Activated CD8-positive, alpha-beta memory T cell treated with anti-CD3 and anti-CD28 coated beads, Interleukin-2, amount 10 ng/mL, durations not matched to agents 7 days and 5 days (primary cell): ENCODE measurements around the gene VTI1B. TPM values are rescaled to one million over a fixed set of nuclear protein-coding genes. Genes with fewer than 3 reads are reported as not detected.

Source experiments
- ATAC-seq: fragments of 150-1000 bp; cut with Tn5 transposase; one replicate; pipeline ENCODE4 v1.10.0; 2021; ENCODE audit warnings: moderate library complexity
- CTCF ChIA-PET: fragments of 350-600 bp; sonication (Branson Sonifier 250); formaldehyde crosslinking; loops from one replicate; lab custom pipeline; 2021; ENCODE audit warnings: antibody characterized with exemption; lab: Charles Lee
- DNase-seq: peaks from one replicate; pipeline ENCODE4 v3.0.0-alpha.2; 2020
- H3K27ac Mint-ChIP-seq: one replicate; pipeline ENCODE4 v1.8.0; 2021; ENCODE audit warnings: mild to moderate bottlenecking, mixed read lengths
- H3K27me3 Mint-ChIP-seq: one replicate; pipeline ENCODE4 v1.8.0; 2021; ENCODE audit warnings: mixed read lengths
- H3K36me3 Mint-ChIP-seq: one replicate; pipeline ENCODE4 v1.8.0; 2021; ENCODE audit warnings: mild to moderate bottlenecking, mixed read lengths
- H3K4me1 Mint-ChIP-seq: one replicate; pipeline ENCODE4 v1.8.0; 2021; ENCODE audit warnings: mixed read lengths
- H3K4me3 Mint-ChIP-seq: one replicate; pipeline ENCODE4 v1.8.0; 2021; ENCODE audit warnings: mild to moderate bottlenecking, moderate library complexity, mixed read lengths
- H3K9me3 Mint-ChIP-seq: one replicate; pipeline ENCODE4 v1.8.0; 2022; ENCODE audit warnings: low read depth, mixed read lengths
- total RNA-seq, 2 experiments: library from RNA; stranded (reverse); gene quantifications; one replicate each; pipeline ENCODE4 v1.2.3, GENCODE V29; 2021

Gene VTI1B
- total RNA-seq, 2 experiments from 2014 or later: 69.2 to 73.5 TPM

DNA sequence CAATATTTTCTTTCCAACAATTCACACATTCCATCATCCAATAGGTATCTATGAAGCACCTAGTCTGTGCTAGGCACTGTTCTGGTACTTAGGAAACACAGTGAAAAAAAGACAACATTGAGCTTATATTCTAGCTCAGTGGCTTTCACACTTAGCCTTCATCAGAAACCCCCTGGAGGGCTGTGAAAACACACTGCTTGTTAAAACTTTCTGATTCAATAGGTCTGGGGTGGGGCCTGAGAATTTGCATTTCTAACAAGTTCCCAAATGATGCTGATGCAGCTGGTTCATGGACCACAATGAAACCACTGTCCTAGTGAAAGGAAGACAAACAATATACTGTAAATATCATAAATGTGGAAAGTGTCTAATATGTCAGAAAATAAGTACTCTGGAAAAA is 5.9 kb downstream of the VTI1B start:
- H3K27ac Mint-ChIP-seq: no peak overlapping the region
- ATAC-seq: peak; percentile 44
- CTCF ChIA-PET: interaction anchor here (1.0 to 10.7 kb wide), 6 partner anchors 9 to 97 kb away, joined by 3 to 96 read pairs (median 8); partner anchors contain the start of gene ARG2
- H3K9me3 Mint-ChIP-seq: no peaks in the 10 kb centered on the region
- no peaks in the 10 kb centered on the region for H3K27me3 Mint-ChIP-seq
- H3K4me1 Mint-ChIP-seq: peaks cover 49% of the 10 kb centered on the region
- no peak overlapping the region for H3K4me3 Mint-ChIP-seq
- DNase-seq: no peak
- H3K36me3 Mint-ChIP-seq: peaks cover 1% of the 10 kb centered on the region

DNA sequence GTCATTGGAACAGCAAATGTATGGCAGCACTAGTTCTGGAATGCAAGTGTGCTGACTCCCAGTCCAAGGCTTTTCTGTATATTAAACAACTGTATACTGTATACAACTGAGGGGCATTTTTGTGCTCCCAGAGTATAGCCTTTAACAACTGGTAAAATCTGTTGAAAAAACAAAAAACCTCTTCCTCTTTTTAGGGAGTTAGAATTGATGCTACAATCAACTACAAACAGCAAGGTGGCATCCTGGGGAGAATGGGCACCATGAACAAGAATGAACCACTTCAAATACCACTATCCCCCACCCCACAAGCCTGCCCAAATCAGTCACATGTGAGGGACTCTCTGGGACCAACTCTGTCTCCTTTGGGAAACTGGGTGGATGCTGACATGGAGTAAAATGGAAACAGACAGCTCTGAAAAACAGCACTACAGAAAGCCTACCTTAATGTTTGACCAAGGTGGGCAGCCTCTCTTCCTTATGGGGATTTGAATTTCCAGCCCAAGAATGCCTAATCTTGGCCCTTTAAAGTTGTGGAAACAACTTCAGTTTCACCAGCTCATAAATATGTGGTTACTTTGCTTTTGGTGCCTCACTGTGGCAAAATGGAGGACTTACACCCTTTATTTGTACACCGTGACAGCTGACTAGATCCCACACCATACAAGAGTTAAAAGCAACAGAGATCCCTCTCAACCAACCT is 7.5 kb downstream of the VTI1B start:
- Mint-ChIP-seq H3K27me3 (no peaks in the 10 kb centered on the region), H3K9me3 (no peaks in the 10 kb centered on the region), H3K4me3 (no peak overlapping the region), H3K27ac (peak overlapping the region; percentile 70), H3K4me1 (peaks cover 41% of the 10 kb centered on the region), H3K36me3 (peaks cover 7% of the 10 kb centered on the region)
- CTCF ChIA-PET: interaction anchor here (0.6 to 10.7 kb wide), 29 partner anchors 10 to 240 kb away, joined by 3 to 96 read pairs (median 5); partner anchors contain the start of genes ARG2 and RDH11
- peak; percentile 52 for DNase-seq
- ATAC-seq: peak; percentile 84

DNA sequence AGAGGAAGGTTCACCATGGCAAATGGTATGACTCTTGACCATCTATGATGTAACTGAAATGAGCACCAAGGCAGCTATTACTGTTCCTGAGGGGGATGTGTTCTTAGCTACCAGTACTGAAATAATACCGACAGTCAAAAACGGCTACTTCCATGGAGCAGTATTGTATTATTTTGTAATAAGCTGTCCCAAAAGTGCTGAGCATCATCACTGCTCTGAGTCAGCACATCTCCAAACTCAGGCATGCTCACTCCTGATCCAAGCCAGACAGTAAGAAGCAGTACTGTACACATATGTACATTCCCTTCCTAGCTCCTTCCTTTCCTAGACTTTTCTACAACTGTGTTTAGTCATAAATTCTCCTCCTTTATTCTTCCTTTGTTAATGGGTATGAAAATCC is 8.6 kb downstream of the VTI1B start:
- Mint-ChIP-seq H3K9me3 (no peaks in the 10 kb centered on the region), H3K36me3 (peaks cover 7% of the 10 kb centered on the region), H3K4me1 (peaks cover 41% of the 10 kb centered on the region), H3K27me3 (no peaks in the 10 kb centered on the region), H3K27ac (no peak overlapping the region), H3K4me3 (no peak overlapping the region)
- no peak for ATAC-seq
- CTCF ChIA-PET: interaction anchor here (0.6 to 10.7 kb wide), 7 partner anchors 23 to 82 kb away, joined by 3 to 96 read pairs (median 8); partner anchors contain the start of gene ARG2
- DNase-seq: no peak

DNA sequence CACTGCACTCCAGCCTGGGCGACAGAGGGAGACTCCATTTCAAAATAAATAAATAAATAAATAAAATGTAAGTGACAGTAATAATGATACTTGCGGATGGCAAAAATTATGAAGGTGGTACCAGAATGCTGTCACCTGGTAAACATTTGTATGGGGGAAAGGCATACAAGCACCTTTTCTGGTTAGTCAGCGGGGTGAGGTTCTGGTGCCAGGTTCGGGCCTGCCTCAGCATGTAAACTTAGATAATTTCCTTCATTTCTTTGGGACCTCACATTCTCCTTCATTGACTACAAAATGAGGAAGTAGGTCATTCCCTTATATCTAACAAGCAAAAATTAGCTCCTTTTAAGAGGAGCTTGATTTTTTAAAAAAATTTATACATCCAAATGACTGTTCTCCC is 10.8 kb downstream of the VTI1B start:
- DNase-seq (no peak), ATAC-seq (no peak)
- no peaks in the 10 kb centered on the region for H3K27me3 Mint-ChIP-seq
- CTCF ChIA-PET: interaction anchor here (0.6 to 10.7 kb wide), 9 partner anchors 11 to 661 kb away, joined by 3 to 96 read pairs (median 3); partner anchors contain the start of gene ARG2
- no peak overlapping the region for H3K27ac Mint-ChIP-seq
- H3K4me3 Mint-ChIP-seq: no peak overlapping the region
- no peaks in the 10 kb centered on the region for H3K9me3 Mint-ChIP-seq
- peaks cover 29% of the 10 kb centered on the region for H3K4me1 Mint-ChIP-seq
- H3K36me3 Mint-ChIP-seq: peaks cover 11% of the 10 kb centered on the region

DNA sequence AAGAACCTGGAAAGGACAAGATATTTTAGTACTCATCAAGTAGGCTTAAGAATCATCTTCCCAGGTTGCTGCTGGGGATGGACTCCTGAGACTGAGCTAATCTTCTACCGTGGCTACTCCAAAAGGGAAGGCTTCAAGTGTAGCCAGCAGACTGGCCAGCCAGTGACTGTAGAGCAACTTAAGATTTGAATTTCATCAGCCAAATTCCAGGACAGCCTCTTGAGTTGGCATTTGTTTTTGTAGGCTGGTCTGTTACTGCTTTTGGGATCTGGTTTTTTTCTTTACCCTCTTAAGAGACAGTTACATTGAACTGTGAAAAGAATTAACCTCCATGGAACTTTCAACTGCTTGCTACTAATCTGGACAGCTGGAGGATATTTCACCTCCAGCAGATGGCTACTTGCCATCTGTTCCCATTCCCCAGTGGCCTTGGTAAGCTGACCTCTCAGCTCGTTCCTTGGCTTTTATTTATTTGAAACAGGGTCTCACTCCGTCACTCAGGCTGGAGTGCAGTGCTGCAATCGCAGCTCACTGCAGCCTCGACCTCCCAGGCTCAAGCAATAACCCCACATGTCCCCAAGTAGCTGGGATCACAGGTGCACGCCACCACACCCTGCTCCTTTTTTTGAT is 20.7 kb downstream of the VTI1B start:
- Mint-ChIP-seq H3K4me1 (peaks cover 3% of the 10 kb centered on the region), H3K9me3 (no peaks in the 10 kb centered on the region), H3K4me3 (no peak overlapping the region), H3K27me3 (no peaks in the 10 kb centered on the region), H3K36me3 (peaks cover 42% of the 10 kb centered on the region), H3K27ac (no peak overlapping the region)
- CTCF ChIA-PET: interaction anchor here (0.9 to 1.6 kb wide), 3 partner anchors 10 to 54 kb away, joined by 3 to 5 read pairs (median 4); partner anchors contain the start of gene PIGH
- ATAC-seq: no peak
- DNase-seq: no peak

DNA sequence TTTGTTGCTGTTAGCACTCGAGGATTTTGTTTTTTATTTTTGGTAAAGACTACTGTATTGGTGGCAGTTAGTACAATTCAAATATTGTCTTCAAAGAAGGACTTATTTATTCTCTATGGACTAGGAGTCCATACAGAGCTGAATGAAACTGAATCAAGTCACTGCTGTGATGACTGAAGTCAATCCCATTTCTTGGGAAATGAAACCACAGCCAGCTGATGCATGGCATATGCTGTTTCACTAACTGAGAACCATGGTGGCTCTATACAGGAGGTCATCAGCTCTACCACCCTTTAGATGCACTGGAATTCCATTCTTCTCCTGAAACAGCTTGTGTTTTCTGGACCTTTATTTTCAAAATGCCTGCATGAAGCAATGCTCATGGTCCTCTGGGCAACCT is 22.2 kb downstream of the VTI1B start:
- CTCF ChIA-PET: interaction anchor here (0.6 to 1.6 kb wide), 5 partner anchors 9 to 34 kb away, joined by 3 to 5 read pairs (median 3); no protein-coding TSS in a partner anchor
- Mint-ChIP-seq H3K4me1 (peaks cover 3% of the 10 kb centered on the region), H3K9me3 (no peaks in the 10 kb centered on the region), H3K27ac (no peak overlapping the region), H3K4me3 (no peak overlapping the region), H3K36me3 (peaks cover 39% of the 10 kb centered on the region), H3K27me3 (no peaks in the 10 kb centered on the region)
- DNase-seq: no peak
- ATAC-seq: no peak

DNA sequence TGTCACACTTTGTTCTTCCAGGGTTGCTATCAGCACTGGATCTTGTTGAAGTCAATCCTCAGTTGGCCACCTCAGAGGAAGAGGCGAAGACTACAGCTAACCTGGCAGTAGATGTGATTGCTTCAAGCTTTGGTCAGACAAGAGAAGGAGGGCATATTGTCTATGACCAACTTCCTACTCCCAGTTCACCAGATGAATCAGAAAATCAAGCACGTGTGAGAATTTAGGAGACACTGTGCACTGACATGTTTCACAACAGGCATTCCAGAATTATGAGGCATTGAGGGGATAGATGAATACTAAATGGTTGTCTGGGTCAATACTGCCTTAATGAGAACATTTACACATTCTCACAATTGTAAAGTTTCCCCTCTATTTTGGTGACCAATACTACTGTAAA is 23.7 kb downstream of the VTI1B start:
- H3K4me1 Mint-ChIP-seq: peaks cover 3% of the 10 kb centered on the region
- peaks cover 38% of the 10 kb centered on the region for H3K36me3 Mint-ChIP-seq
- no peaks in the 10 kb centered on the region for H3K9me3 Mint-ChIP-seq
- DNase-seq (no peak), ATAC-seq (no peak)
- no peak overlapping the region for H3K27ac Mint-ChIP-seq
- no peak overlapping the region for H3K4me3 Mint-ChIP-seq
- CTCF ChIA-PET: interaction anchor here (1.2 to 1.3 kb wide), 2 partner anchors 16 to 32 kb away, joined by 3 read pairs; no protein-coding TSS in a partner anchor
- no peaks in the 10 kb centered on the region for H3K27me3 Mint-ChIP-seq

DNA sequence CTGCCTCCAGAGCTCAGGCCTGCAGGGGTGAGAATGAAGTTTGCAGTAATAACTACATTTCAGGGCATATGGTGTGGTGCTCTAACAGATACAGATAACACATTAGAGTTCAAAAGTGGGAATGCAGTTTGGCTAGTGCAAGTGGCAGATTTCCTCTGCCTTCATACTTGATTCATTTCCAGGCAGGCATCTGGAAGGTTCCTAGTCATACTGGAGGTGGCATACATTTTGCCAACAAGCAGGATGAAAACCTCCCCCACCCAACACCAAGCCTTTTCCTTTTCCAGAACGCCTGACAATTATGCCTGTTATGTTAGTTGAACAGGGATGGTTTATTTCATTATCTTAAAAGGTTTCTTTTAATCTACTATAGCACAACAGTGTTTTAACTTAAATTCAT is 24.3 kb downstream of the VTI1B start:
- H3K4me3 Mint-ChIP-seq: no peak overlapping the region
- H3K4me1 Mint-ChIP-seq: peaks cover 3% of the 10 kb centered on the region
- no peaks in the 10 kb centered on the region for H3K9me3 Mint-ChIP-seq
- H3K27ac Mint-ChIP-seq: no peak overlapping the region
- H3K36me3 Mint-ChIP-seq: peaks cover 41% of the 10 kb centered on the region
- DNase-seq: no peak
- H3K27me3 Mint-ChIP-seq: no peaks in the 10 kb centered on the region
- CTCF ChIA-PET: no interaction called here
- no peak for ATAC-seq

DNA sequence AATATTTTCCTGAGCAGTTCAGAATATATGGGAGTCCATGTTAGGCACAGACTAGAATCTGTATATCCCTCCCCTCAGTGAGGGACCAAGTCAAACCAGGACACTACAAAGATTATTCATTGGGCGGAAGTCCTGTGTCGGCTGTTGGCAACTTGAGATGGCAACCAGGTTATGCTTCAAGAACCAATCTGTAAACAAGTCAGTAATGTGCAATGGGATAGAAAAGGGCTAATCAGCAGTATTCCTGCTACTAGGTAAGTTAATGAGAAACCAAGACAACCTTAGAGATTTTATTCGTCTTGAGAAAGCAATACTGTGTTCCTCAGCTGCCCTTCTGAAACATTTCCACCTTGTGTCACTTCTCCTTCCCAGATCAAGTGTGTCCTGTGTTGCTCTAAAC is 28.3 kb downstream of the VTI1B start:
- Mint-ChIP-seq H3K4me3 (no peak overlapping the region), H3K27me3 (no peaks in the 10 kb centered on the region), H3K9me3 (no peaks in the 10 kb centered on the region), H3K27ac (no peak overlapping the region), H3K4me1 (peaks cover 24% of the 10 kb centered on the region), H3K36me3 (peaks cover 33% of the 10 kb centered on the region)
- CTCF ChIA-PET: no interaction called here
- ATAC-seq (no peak), DNase-seq (no peak)

DNA sequence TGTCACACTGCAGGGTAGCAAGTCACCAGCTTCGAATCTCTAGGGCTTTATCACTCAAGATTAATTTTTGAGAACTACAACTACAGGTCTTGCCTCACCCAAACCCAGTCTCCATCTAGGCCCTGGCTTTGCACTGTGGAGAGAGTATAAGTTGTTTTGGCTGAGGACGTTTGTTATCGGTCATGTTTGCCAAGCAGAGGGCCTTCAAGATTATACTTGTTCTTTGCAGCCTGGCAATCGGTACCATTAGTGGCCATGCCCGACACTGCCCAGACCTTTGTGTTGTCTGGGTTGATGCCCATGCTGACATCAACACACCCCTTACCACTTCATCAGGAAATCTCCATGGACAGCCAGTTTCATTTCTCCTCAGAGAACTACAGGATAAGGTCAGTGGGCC is 29.0 kb downstream of the VTI1B start:
- no peak overlapping the region for H3K27ac Mint-ChIP-seq
- no peaks in the 10 kb centered on the region for H3K27me3 Mint-ChIP-seq
- DNase-seq: no peak
- CTCF ChIA-PET: interaction anchor here (1.2 kb wide), 1 partner anchor 29 kb away, joined by 4 read pairs; no protein-coding TSS in a partner anchor
- H3K36me3 Mint-ChIP-seq: peaks cover 26% of the 10 kb centered on the region
- H3K4me3 Mint-ChIP-seq: no peak overlapping the region
- H3K4me1 Mint-ChIP-seq: peaks cover 24% of the 10 kb centered on the region
- no peak for ATAC-seq
- no peaks in the 10 kb centered on the region for H3K9me3 Mint-ChIP-seq

DNA sequence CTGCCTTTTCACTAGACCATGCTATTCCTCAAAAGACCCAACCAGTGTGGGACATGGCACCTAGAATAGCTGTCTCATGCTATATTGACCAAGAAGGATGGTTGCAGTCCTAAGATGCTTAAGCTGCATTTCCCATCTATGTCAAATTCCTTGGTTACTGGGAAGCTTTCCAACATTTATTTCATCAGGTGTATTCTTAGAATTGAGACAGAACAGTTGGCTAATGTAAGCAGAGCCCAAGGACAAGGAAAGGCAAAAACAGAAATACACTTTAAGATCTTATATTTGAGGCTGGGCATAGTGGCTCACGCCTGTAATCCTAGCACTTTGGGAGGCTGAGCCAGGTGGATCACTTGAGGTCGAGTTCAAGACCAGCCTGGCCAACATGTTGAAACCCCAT is 30.0 kb downstream of the VTI1B start:
- Mint-ChIP-seq H3K4me1 (peaks cover 24% of the 10 kb centered on the region), H3K4me3 (no peak overlapping the region), H3K9me3 (no peaks in the 10 kb centered on the region), H3K27me3 (no peaks in the 10 kb centered on the region), H3K27ac (no peak overlapping the region), H3K36me3 (peaks cover 24% of the 10 kb centered on the region)
- ATAC-seq (no peak), DNase-seq (no peak)
- CTCF ChIA-PET: interaction anchor here (0.8 to 1.6 kb wide), 6 partner anchors 17 to 60 kb away, joined by 3 to 5 read pairs (median 4); no protein-coding TSS in a partner anchor

DNA sequence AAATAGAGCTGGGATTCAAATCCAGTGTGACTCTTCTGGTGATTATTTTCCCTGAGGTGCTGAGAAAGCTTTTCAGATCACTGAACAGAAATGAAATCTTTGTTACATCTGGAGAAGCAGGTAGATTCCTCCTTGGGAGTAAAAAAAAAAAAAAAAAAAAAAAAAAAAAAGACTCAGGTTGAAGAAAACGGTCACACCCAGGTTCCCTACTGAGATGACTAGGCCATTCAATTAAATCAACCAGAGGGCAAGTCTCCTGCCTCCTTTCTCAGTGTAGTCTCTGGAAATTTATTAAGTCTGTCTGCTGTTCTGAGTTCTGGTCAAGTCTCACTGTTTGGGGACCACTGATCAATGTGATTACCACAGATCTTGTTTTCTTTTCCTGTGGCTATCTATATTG is 30.7 kb downstream of the VTI1B start:
- no peaks in the 10 kb centered on the region for H3K9me3 Mint-ChIP-seq
- peak overlapping the region; percentile 13 for H3K27ac Mint-ChIP-seq
- CTCF ChIA-PET: interaction anchor here (0.7 to 2.1 kb wide), 7 partner anchors 17 to 153 kb away, joined by 3 to 6 read pairs (median 4); no protein-coding TSS in a partner anchor
- no peak for DNase-seq
- no peak overlapping the region for H3K4me3 Mint-ChIP-seq
- H3K27me3 Mint-ChIP-seq: no peaks in the 10 kb centered on the region
- H3K4me1 Mint-ChIP-seq: peaks cover 24% of the 10 kb centered on the region
- peak; percentile 34 for ATAC-seq
- peaks cover 24% of the 10 kb centered on the region for H3K36me3 Mint-ChIP-seq
